ENCODE results near the gene ATP5F1D.

ATP5F1D gene

DNA sequence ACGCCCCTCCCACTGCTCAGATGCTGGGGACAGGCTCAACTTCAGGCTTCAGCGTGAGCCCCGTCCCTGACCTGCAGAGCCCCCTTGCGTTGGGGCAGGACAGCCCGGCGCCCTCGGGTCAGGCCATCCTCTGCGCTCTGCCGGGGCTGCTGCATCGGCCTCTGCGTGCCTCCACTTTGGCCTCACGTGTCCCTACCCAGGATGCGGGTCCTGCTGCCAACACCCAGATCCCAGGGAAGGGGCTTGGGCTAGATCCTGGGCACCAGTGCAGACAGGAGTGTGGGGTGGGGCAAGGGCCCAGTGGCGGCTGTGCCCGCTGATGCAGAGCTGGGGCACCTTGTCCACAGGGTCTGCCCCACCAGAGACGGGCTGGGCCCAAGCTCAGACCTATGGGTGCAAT is 16.7 kb upstream of the ATP5F1D start:
- no peak for DNase-seq
- TF ChIP-seq GATA1 (IDR thresholded peaks at IDR 0.05; ENCODE audit: low read depth, low read length): no peak
- no peak for TF ChIP-seq POLR2A (IDR thresholded peaks at IDR 0.05; ENCODE audit: low read length)

DNA sequence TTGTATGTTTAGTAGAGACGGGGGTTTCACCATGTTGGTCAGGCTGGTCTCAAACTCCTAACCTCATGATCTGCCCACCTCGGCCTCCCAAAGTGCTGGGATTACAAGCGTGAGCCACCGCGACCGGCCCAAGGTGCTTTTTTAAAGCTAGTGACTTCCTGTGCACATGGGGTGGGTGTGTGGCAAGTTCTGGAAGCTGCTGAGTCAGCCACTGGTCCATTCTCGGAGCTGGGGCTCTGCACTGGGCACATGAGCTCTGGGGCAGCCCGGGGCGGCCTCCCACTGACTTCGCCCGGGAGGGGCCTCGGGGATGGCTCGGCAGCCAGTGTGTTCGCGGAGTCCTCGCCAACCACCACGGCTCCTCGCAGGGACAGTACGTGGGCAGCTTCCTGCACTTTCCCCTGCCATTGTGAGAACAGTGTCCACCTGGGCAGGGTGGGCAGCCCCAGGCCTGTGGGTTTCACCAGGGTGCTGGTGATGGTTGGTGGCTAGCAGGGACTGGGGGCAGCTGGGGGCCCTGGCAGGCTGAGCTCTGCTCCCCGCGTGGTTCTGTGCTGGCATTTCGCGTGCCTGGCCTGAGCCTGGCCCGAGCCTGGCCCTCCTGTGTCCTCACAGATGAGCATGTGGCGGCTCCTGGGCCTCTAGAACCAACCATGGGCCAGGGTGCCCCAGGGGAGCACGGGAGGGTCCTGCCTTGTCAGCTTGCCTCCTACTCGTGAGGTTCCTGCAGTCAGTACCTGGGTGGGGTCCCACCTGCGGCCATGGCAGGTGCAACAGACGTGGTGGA is 15.9 kb upstream of the ATP5F1D start:
- TF ChIP-seq GATA1 (IDR thresholded peaks at IDR 0.05; ENCODE audit: low read depth, low read length) (no peak), POLR2A (IDR thresholded peaks at IDR 0.05; ENCODE audit: low read length) (no peak)
- no peak for DNase-seq

- TF ChIP-seq POLR2A (IDR thresholded peaks at IDR 0.05; ENCODE audit: low read length) (no peak), GATA1 (IDR thresholded peaks at IDR 0.05; ENCODE audit: low read depth, low read length) (no peak)
- no peak for DNase-seq
Measured at GRCh38 chr19:1226227-1226518, 15.4 kb upstream of the ATP5F1D start.

- DNase-seq: no peak
- TF ChIP-seq GATA1 (IDR thresholded peaks at IDR 0.05; ENCODE audit: low read depth, low read length) (no peak), POLR2A (IDR thresholded peaks at IDR 0.05; ENCODE audit: low read length) (no peak)
Measured at GRCh38 chr19:1226522-1227303, 14.8 kb upstream of the ATP5F1D start.

- DNase-seq: peak in 1 of 2 experiments; percentile 37
- TF ChIP-seq GATA1 (IDR thresholded peaks at IDR 0.05; ENCODE audit: low read depth, low read length) (no peak), POLR2A (IDR thresholded peaks at IDR 0.05; ENCODE audit: low read length) (no peak)
Measured at GRCh38 chr19:1227304-1228054, 14.1 kb upstream of the ATP5F1D start.

- DNase-seq: no peak
- TF ChIP-seq POLR2A (IDR thresholded peaks at IDR 0.05; ENCODE audit: low read length): no peak
- no peak for TF ChIP-seq GATA1 (IDR thresholded peaks at IDR 0.05; ENCODE audit: low read depth, low read length)
Measured at GRCh38 chr19:1228161-1228957, 13.2 kb upstream of the ATP5F1D start.

GRCh38 chr19:1229056-1229923 is 12.3 kb upstream of the ATP5F1D start:
- DNase-seq: no peak
- TF ChIP-seq GATA1 (IDR thresholded peaks at IDR 0.05; ENCODE audit: low read depth, low read length) (no peak), POLR2A (IDR thresholded peaks at IDR 0.05; ENCODE audit: low read length) (no peak)

- no peak for TF ChIP-seq POLR2A (IDR thresholded peaks at IDR 0.05; ENCODE audit: low read length)
- no peak for TF ChIP-seq GATA1 (IDR thresholded peaks at IDR 0.05; ENCODE audit: low read depth, low read length)
- no peak for DNase-seq
Measured at GRCh38 chr19:1229924-1230782, 11.4 kb upstream of the ATP5F1D start.

DNA sequence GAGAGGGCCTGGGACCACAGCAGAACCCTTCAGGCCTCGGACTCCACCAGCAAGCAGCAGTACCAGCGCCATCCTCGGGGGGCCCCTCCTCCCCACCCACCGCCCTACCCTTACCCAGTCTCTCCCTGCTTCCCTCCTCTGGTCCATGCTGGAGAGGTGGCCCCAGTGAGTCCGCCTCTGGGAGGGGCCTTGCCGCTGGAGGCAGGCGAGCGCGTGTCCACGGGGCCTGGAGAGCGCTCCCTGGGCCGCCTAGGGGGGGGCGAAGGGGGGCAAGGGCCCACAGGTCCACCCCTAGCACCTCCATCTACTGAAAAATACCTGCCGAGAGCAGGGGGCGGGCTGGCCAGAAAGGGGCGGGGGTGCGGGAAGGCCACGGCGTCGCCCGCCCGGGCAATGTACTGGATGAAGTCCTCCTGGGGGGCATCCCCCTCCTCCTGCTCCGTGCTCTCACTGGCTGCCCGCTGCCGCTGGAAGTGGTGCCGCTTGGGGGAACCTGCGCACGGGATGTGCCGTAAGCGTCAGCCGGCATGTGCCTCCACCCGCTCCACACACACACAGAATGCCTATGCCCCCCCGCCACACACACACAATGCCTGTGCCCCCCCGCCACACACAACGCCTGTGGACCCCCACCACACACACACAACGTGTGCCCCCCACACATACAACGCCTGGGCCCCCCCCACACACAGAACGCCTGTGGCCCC is 10.6 kb upstream of the ATP5F1D start:
- TF ChIP-seq POLR2A (IDR thresholded peaks at IDR 0.05; ENCODE audit: low read length) (no peak), GATA1 (IDR thresholded peaks at IDR 0.05; ENCODE audit: low read depth, low read length) (no peak)
- DNase-seq: no peak

DNA sequence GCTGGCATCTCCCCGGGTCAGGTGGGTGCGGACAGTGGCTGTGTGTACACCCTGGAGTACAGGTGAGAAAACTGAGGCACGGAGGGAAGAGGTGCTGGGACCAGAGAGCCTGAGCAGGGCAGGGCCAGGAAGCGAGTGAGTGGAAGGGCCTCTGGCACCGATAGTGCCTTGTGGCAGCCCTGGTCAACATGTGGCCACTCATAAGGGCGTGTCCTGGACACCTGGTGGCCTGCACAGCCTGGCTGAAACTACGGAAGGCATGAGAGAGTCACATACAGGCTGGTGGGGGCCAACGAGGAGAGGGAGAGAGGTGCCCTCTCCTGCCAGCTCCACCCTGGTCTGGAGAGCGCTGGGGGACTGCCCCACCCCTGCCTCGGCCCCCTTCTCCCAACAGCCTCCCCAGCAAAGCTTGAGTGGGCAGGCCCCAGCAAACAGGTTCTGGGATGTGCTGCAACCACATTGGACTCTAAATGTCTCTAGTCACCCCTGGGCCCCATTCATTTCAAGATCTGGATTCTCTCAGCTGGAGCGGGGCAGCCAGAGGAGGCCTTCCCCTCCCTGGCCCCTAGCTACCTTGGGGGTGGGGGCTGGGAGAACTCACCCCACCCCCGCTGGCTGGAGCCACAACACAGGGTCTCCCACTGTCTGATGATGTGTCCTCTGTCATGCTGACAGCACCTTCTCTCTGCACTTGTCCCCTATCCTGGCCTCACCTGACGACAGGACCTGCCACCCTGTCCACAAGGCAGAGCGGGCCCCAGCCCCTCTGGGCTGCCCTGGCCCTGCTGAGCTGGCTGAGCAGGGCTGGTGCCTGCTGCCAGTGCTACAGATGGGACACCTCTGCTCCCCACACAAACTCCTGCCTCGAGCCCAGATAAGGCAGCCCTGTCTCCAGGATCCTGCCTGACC is 9.6 kb upstream of the ATP5F1D start:
- TF ChIP-seq POLR2A (IDR thresholded peaks at IDR 0.05; ENCODE audit: low read length): no peak
- TF ChIP-seq GATA1 (IDR thresholded peaks at IDR 0.05; ENCODE audit: low read depth, low read length): no peak

More for the DNA sequence above, 9.6 kb upstream of the ATP5F1D start:
- DNase-seq: peak in 1 of 2 experiments; percentile 36

Measured in erythroblast (primary cell).